Keratinocyte (primary cell): Measurements from ENCODE around the gene IFNGR1. TPM values are rescaled to one million over a fixed set of nuclear protein-coding genes. Genes with fewer than 3 reads are reported as not detected.

ENCODE experiments used
- DNase-seq: peaks from one replicate; pipeline ENCODE4 v3.0.0-alpha.2; 2011; ENCODE audit warnings: low read depth, missing footprints, low spot score
- FAIRE-seq: peaks from 2 replicates; lab custom pipeline; 2011; peaks lifted over from hg19 to GRCh38; lab: Jason Lieb, UNC
- H2AFZ ChIP-seq: 2 replicates; pipeline ENCODE4 v1.6.0; 2012; ENCODE audit warnings: low read length, control low read depth, inconsistent platforms; ENCODE audit not compliant: control insufficient read depth
- H3K27ac ChIP-seq: 2 replicates; pipeline ENCODE4 v1.5.1; 2011; ENCODE audit warnings: low read length; ENCODE audit not compliant: control insufficient read depth, insufficient read depth
- H3K27me3 ChIP-seq: 3 replicates; pipeline ENCODE4 v1.6.0; 2011; ENCODE audit warnings: low read length; ENCODE audit not compliant: control insufficient read depth, insufficient read depth; ENCODE audit errors: extremely low read depth
- H3K36me3 ChIP-seq, 2 experiments: 2 replicates in 1 of 2; 3 replicates in 1 of 2; pipeline ENCODE4 v1.5.1; 2011; ENCODE audit warnings: low read length in 2 of 2, mild to moderate bottlenecking in 1 of 2; ENCODE audit not compliant: control insufficient read depth in 2 of 2, insufficient read depth in 2 of 2; ENCODE audit errors: extremely low read depth in 1 of 2
- H3K4me1 ChIP-seq: 3 replicates; pipeline ENCODE4 v1.5.1; 2011; ENCODE audit warnings: low read length; ENCODE audit not compliant: control insufficient read depth, insufficient read depth; ENCODE audit errors: extremely low read depth
- H3K4me2 ChIP-seq: 3 replicates; pipeline ENCODE4 v1.6.0; 2011; ENCODE audit warnings: low read depth, low read length; ENCODE audit not compliant: control insufficient read depth, insufficient read depth; ENCODE audit errors: extremely low read depth
- H3K4me3 ChIP-seq, 3 experiments: fragments of 200-600 bp in 1 of 3; sonication (generic) in 1 of 3; 2 replicates in 2 of 3; 3 replicates in 1 of 3; pipeline ENCODE4 v1.5.1; 2011 to 2016; ENCODE audit warnings: low read length in 3 of 3, mild to moderate bottlenecking in 3 of 3, control low read depth in 2 of 3, inconsistent platforms in 1 of 3, low read depth in 1 of 3, mixed read lengths in 1 of 3, mixed run types in 1 of 3, moderate library complexity in 1 of 3; ENCODE audit not compliant: control insufficient read depth in 2 of 3, insufficient read depth in 2 of 3; ENCODE audit errors: extremely low read depth in 1 of 3
- H3K79me2 ChIP-seq: 2 replicates; pipeline ENCODE4 v1.6.0; 2012; ENCODE audit warnings: low read length; ENCODE audit not compliant: control insufficient read depth, insufficient read depth
- H3K9ac ChIP-seq: 3 replicates; pipeline ENCODE4 v1.6.0; 2011; ENCODE audit warnings: low read length; ENCODE audit not compliant: control insufficient read depth, insufficient read depth; ENCODE audit errors: extremely low read depth
- H3K9me1 ChIP-seq: 3 replicates; pipeline ENCODE4 v1.6.0; 2011; ENCODE audit warnings: low read length; ENCODE audit not compliant: control insufficient read depth, insufficient read depth; ENCODE audit errors: extremely low read depth
- H3K9me3 ChIP-seq: 2 replicates; pipeline ENCODE4 v1.5.1; 2012; ENCODE audit warnings: low read depth, low read length; ENCODE audit not compliant: control insufficient read depth
- H4K20me1 ChIP-seq: 3 replicates; pipeline ENCODE4 v1.6.0; 2011; ENCODE audit warnings: low read length; ENCODE audit not compliant: control insufficient read depth, insufficient read depth; ENCODE audit errors: extremely low read depth
- CTCF ChIP-seq, 3 experiments: IDR thresholded peaks in 1 of 3; conservative IDR thresholded peaks in 1 of 3; optimal IDR thresholded peaks in 1 of 3; 2 replicates in 2 of 3; 3 replicates in 1 of 3; pipeline versions ENCODE3 to v1.5.1; 2011; ENCODE audit warnings: low read length in 3 of 3, mild to moderate bottlenecking in 3 of 3, moderate library complexity in 2 of 3, control low read depth in 1 of 3, inconsistent platforms in 1 of 3; ENCODE audit not compliant: insufficient read depth in 2 of 3; ENCODE audit errors: extremely low read depth in 1 of 3
- EZH2 ChIP-seq: IDR thresholded peaks from one replicate; pipeline ENCODE4 v1.6.1; 2012; ENCODE audit warnings: inconsistent platforms, mild to moderate bottlenecking, low read length, moderate library complexity
- dilution Hi-C: fragments of 300-500 bp; cut with MboI; formaldehyde crosslinking; loops from one replicate; pipeline ENCODE4 v1.7.0; 2020; ENCODE audit warnings: low sequenced_read_pairs; ENCODE audit not compliant: extremely low pct_ligation_motif_present
- polyA plus RNA-seq, 5 experiments: library from polyadenylated mRNA; depleted of rRNA in 3 of 5; stranded (reverse) in 3 of 5; stranded (forward) in 1 of 5; unstranded in 1 of 5; fragments of >200 nt; gene quantifications; 1 replicate in 1 of 5; 2 replicates in 3 of 5; 3 replicates in 1 of 5; pipeline versions ENCODE4 v1.2.1 to v1.2.3, GENCODE V29; 2011 to 2012; ENCODE audit warnings: missing spikeins in 2 of 5, low read depth in 1 of 5, low replicate concordance in 1 of 5

Gene IFNGR1
- polyA plus RNA-seq, 1 donor (not counting 4 experiments of a cell fraction or from before 2014, with no cell fraction given): 109 TPM

GRCh38 chr6:137166247-137167098, 52.7 kb downstream of the IFNGR1 start:
- TF ChIP-seq EZH2: no peak
- no peak for TF ChIP-seq CTCF (optimal IDR thresholded peaks at IDR 0.05 in 1 of 3, IDR thresholded peaks at IDR 0.05 in 1 of 3, conservative IDR thresholded peaks at IDR 0.05 in 1 of 3; ENCODE audit: extremely low read depth in 1 of 3, insufficient read depth in 2 of 3, low read length in 3 of 3)
- Histone ChIP-seq H3K36me3 (no peaks in the 10 kb centered on the region), H3K27me3 (no peaks in the 10 kb centered on the region), H3K27ac (no peak overlapping the region), H4K20me1 (no peaks in the 10 kb centered on the region), H3K4me1 (peaks cover 7% of the 10 kb centered on the region), H3K79me2 (no peaks in the 10 kb centered on the region), H2AFZ (no peak overlapping the region), H3K9ac (no peak overlapping the region), H3K4me2 (no peak overlapping the region), H3K9me3 (peaks cover 6% of the 10 kb centered on the region), H3K4me3 (no peak overlapping the region), H3K9me1 (no peaks in the 10 kb centered on the region)
- no peak for FAIRE-seq
- no peak for DNase-seq
- dilution Hi-C loops: no loop called here

- dilution Hi-C loops: no loop called here
- FAIRE-seq (peak; percentile 87), DNase-seq (no peak)
- peaks cover 6% of the 10 kb centered on the region for H3K9me3 ChIP-seq
- H2AFZ ChIP-seq: no peak overlapping the region
- H3K36me3 ChIP-seq: no peaks in the 10 kb centered on the region
- H4K20me1 ChIP-seq: no peaks in the 10 kb centered on the region
- no peak overlapping the region for H3K27ac ChIP-seq
- H3K9ac ChIP-seq: no peak overlapping the region
- H3K4me1 ChIP-seq: peaks cover 16% of the 10 kb centered on the region
- H3K79me2 ChIP-seq: no peaks in the 10 kb centered on the region
- no peaks in the 10 kb centered on the region for H3K9me1 ChIP-seq
- TF ChIP-seq EZH2 (no peak), CTCF (optimal IDR thresholded peaks at IDR 0.05 in 1 of 3, IDR thresholded peaks at IDR 0.05 in 1 of 3, conservative IDR thresholded peaks at IDR 0.05 in 1 of 3; ENCODE audit: extremely low read depth in 1 of 3, insufficient read depth in 2 of 3, low read length in 3 of 3) (peak; percentile 74 to 77 (median 76))
- no peak overlapping the region for H3K4me2 ChIP-seq
- no peaks in the 10 kb centered on the region for H3K27me3 ChIP-seq
- no peak overlapping the region for H3K4me3 ChIP-seq
Measured at GRCh38 chr6:137165375-137166246, 53.6 kb downstream of the IFNGR1 start.
